HG03097 (cell line): ENCODE data around the gene RNF2.
"Not testable (repeated sequence)": the region's sequence is repeated elsewhere in the genome, so short reads cannot be mapped to it uniquely, and the experiment has no call there.

ENCODE experiments used
- ATAC-seq: cut with Tn5 transposase; IDR thresholded peaks from one replicate; pipeline ENCODE4 v1.9.1; 2021; ENCODE audit not compliant: unreplicated experiment, low FRiP score

Gene RNF2

GRCh38 chr1:185044981-185045813 lies at the start of gene RNF2:
RNF2 (plus strand) TSS chr1:185045558; CDS start chr1:185087554, 41,996 bp downstream.
- ATAC-seq, result peak; percentile 81

GRCh38 chr1:184999974-185000373 lies 45.4 kb upstream of the RNF2 start:
- ATAC-seq, result not testable (repeated sequence)

GRCh38 chr1:185001312-185001880 lies 44.0 kb upstream of the RNF2 start:
- not testable (repeated sequence) for ATAC-seq

- no peak for ATAC-seq
These were observed 36.5 kb upstream of the RNF2 start for GRCh38 chr1:185008838-185009237.

GRCh38 chr1:185010361-185010760 lies 35.0 kb upstream of the RNF2 start:
- no peak for ATAC-seq

- ATAC-seq, result no peak
These were observed 30.4 kb upstream of the RNF2 start for GRCh38 chr1:185014941-185015340.

GRCh38 chr1:185015631-185016030 lies 29.7 kb upstream of the RNF2 start:
- no peak for ATAC-seq

GRCh38 chr1:185016880-185017279 lies 28.5 kb upstream of the RNF2 start:
- ATAC-seq, result no peak

GRCh38 chr1:185017338-185017737 lies 28.0 kb upstream of the RNF2 start:
- no peak for ATAC-seq

- no peak for ATAC-seq
These were observed 27.4 kb upstream of the RNF2 start for GRCh38 chr1:185017966-185018365.

- ATAC-seq, result no peak
These were observed 18.0 kb upstream of the RNF2 start for GRCh38 chr1:185027252-185027882.

- no peak for ATAC-seq
These were observed 11.7 kb upstream of the RNF2 start for GRCh38 chr1:185033686-185034085.

- ATAC-seq, result no peak
These were observed 10.1 kb upstream of the RNF2 start for GRCh38 chr1:185035258-185035657.

- ATAC-seq, result no peak
These were observed 6.5 kb upstream of the RNF2 start for GRCh38 chr1:185038813-185039376.

- ATAC-seq, result no peak
These were observed 5.5 kb upstream of the RNF2 start for GRCh38 chr1:185039726-185040407.

- no peak for ATAC-seq
These were observed 5.0 kb upstream of the RNF2 start for GRCh38 chr1:185040408-185040735.

- no peak for ATAC-seq
These were observed 3.6 kb upstream of the RNF2 start for GRCh38 chr1:185041742-185042141.

GRCh38 chr1:185042737-185043136 lies 2.6 kb upstream of the RNF2 start:
- no peak for ATAC-seq

- no peak for ATAC-seq
These were observed 971 bp upstream of the RNF2 start for GRCh38 chr1:185044387-185044786.

- peak; percentile 18 for ATAC-seq
These were observed 595 bp downstream of the RNF2 start for GRCh38 chr1:185045814-185046492.
